Neural cell (in vitro differentiated cells): ENCODE measurements around the gene SPATA33. TPM values are rescaled to one million over a fixed set of nuclear protein-coding genes. Genes with fewer than 3 reads are reported as not detected.

Experiments used
- H2AFZ ChIP-seq: fragments of 200-600, 300-800 bp; sonication (generic), shearing (Covaris generic); 2 replicates; pipeline ENCODE4 v1.6.0; 2014; ENCODE audit warnings: low read depth, mild to moderate bottlenecking, antibody characterized with exemption, low read length, moderate library complexity
- H3F3A ChIP-seq: fragments of 200-600 bp; shearing (Covaris generic); 2 replicates; pipeline ENCODE4 v1.6.1; 2016; ENCODE audit warnings: mild to moderate bottlenecking, moderate library complexity, mixed read lengths, antibody characterized with exemption, low read length; ENCODE audit not compliant: insufficient read depth, poor library complexity, severe bottlenecking
- H3K27ac ChIP-seq: fragments of 200-600, 300-800 bp; sonication (generic), shearing (Covaris generic); 2 replicates; pipeline ENCODE4 v1.5.1; 2014; ENCODE audit warnings: mild to moderate bottlenecking, low read length, moderate library complexity
- H3K27me3 ChIP-seq: fragments of 300-800, 200-600 bp; sonication (generic), shearing (Covaris generic); 2 replicates; pipeline ENCODE4 v1.6.0; 2014; ENCODE audit warnings: mild to moderate bottlenecking, low read depth, low read length, moderate library complexity; ENCODE audit not compliant: insufficient read depth
- H3K36me3 ChIP-seq: fragments of 300-800, 200-600 bp; sonication (generic), shearing (Covaris generic); 2 replicates; pipeline ENCODE4 v1.5.1; 2014; ENCODE audit warnings: mild to moderate bottlenecking, antibody characterized with exemption, low read length, moderate library complexity; ENCODE audit not compliant: insufficient read depth
- H3K4me2 ChIP-seq: fragments of 300-800, 200-600 bp; sonication (generic), shearing (Covaris generic); 2 replicates; pipeline ENCODE4 v1.6.0; 2014; ENCODE audit warnings: mild to moderate bottlenecking, low read length
- H3K4me3 ChIP-seq: fragments of 300-800, 200-600 bp; sonication (generic), shearing (Covaris generic); 2 replicates; pipeline ENCODE4 v1.5.1; 2014; ENCODE audit warnings: mild to moderate bottlenecking, low read length, moderate library complexity
- H3K79me2 ChIP-seq: fragments of 200-600 bp; shearing (Covaris generic); replicated peaks from 2 replicates; pipeline ENCODE4 v1.6.0; 2014; ENCODE audit warnings: mild to moderate bottlenecking, low read length, moderate library complexity; ENCODE audit not compliant: insufficient read depth
- H3K9ac ChIP-seq: fragments of 300-800, 200-600 bp; sonication (generic), shearing (Covaris generic); 2 replicates; pipeline ENCODE4 v1.6.1; 2016; ENCODE audit warnings: mild to moderate bottlenecking, low read length, mixed read lengths
- H3K9me2 ChIP-seq: fragments of 200-600 bp; shearing (Covaris generic); 2 replicates; pipeline ENCODE4 v1.6.1; 2016; ENCODE audit warnings: mild to moderate bottlenecking, low read length, mixed read lengths; ENCODE audit not compliant: insufficient read depth
- H3K9me3 ChIP-seq: fragments of 200-600, 300-800 bp; sonication (generic), shearing (Covaris generic); 2 replicates; pipeline ENCODE4 v1.6.1; 2016; ENCODE audit warnings: mild to moderate bottlenecking, mixed run types, low read length, moderate library complexity, mixed read lengths
- H4K20me1 ChIP-seq: fragments of 200-600 bp; shearing (Covaris generic); 2 replicates; pipeline ENCODE4 v1.6.1; 2016; ENCODE audit warnings: mild to moderate bottlenecking, mixed run types; ENCODE audit not compliant: insufficient read depth
- EP300 ChIP-seq: fragments of 450-650 bp; conservative IDR thresholded peaks from 2 replicates; pipeline ENCODE4 v1.6.1; 2014; ENCODE audit warnings: antibody characterized with exemption, mild to moderate bottlenecking, moderate library complexity; ENCODE audit not compliant: poor library complexity, severe bottlenecking
- EZH2 ChIP-seq: fragments of 200-600, 300-800 bp; shearing (Covaris generic), sonication (generic); IDR thresholded peaks from 2 replicates; pipeline ENCODE4 v1.6.1; 2014; ENCODE audit warnings: antibody characterized with exemption, low read length, borderline replicate concordance, mild to moderate bottlenecking; ENCODE audit not compliant: insufficient read depth, poor library complexity, severe bottlenecking
- MXI1 ChIP-seq: fragments of 450-650 bp; conservative IDR thresholded peaks from 2 replicates; pipeline ENCODE4 v1.6.1; 2014; ENCODE audit warnings: antibody characterized with exemption, mild to moderate bottlenecking; ENCODE audit not compliant: poor library complexity, severe bottlenecking
- POLR2AphosphoS5 ChIP-seq: IDR thresholded peaks from 2 replicates; pipeline ENCODE4 v1.6.1; 2012
- RAD21 ChIP-seq: fragments of 450-650 bp; conservative IDR thresholded peaks from 2 replicates; pipeline ENCODE4 v1.6.1; 2014; ENCODE audit warnings: antibody characterized with exemption, mild to moderate bottlenecking, moderate library complexity
- SMC3 ChIP-seq: fragments of 450-650 bp; conservative IDR thresholded peaks from 2 replicates; pipeline ENCODE4 v1.6.1; 2014; ENCODE audit warnings: antibody characterized with exemption, mild to moderate bottlenecking, moderate library complexity; ENCODE audit not compliant: poor library complexity
- TAF1 ChIP-seq: IDR thresholded peaks from 2 replicates; pipeline ENCODE4 v1.6.1; 2012; ENCODE audit warnings: low read depth
- polyA plus RNA-seq: library from polyadenylated mRNA; depleted of rRNA; stranded (reverse); fragments of >200 nt; gene quantifications from 2 replicates; pipeline ENCODE4 v1.2.3, GENCODE V29; 2014
- TF ChIP-seq, protein P1 (sequence below): fragments of 450-650 bp; IDR thresholded peaks from 2 replicates; pipeline ENCODE4 v1.5.1; 2014; ENCODE audit warnings: antibody characterized with exemption, mild to moderate bottlenecking, moderate library complexity; ENCODE audit not compliant: poor library complexity, severe bottlenecking
- TF ChIP-seq, protein P2 (sequence below): IDR thresholded peaks from 2 replicates; pipeline ENCODE4 v1.6.1; 2012; ENCODE audit warnings: borderline replicate concordance

SPATA33 gene
- polyA plus RNA-seq, 1 donor from 2014 or later: 16.0 TPM

DNA sequence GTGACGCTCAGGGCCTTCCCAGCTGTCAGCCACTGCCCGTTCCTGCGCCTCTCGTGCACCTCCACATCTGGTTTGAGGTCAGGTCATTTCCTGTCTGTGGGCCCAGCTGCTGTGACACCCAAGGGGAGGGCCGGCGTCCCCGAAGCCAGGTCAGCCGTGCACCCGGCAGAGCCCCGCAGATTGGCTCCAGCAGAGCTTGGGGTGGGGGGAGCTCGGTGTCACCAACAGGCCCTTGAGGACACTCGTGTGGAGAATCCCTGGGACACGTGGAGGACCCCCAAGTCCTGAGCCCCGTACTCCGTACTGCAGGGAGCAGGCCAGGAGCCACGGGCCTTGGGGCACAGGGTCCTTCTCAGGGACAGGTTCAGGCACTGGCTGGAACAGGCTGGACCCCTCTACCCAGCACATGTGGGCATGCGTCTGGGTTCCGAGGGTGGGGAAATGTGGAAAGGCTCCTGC is 39.1 kb downstream of the SPATA33 start:
- no peaks in the 10 kb centered on the region for H3K36me3 ChIP-seq
- no peak for TF ChIP-seq RAD21
- TF ChIP-seq, protein P1, sequence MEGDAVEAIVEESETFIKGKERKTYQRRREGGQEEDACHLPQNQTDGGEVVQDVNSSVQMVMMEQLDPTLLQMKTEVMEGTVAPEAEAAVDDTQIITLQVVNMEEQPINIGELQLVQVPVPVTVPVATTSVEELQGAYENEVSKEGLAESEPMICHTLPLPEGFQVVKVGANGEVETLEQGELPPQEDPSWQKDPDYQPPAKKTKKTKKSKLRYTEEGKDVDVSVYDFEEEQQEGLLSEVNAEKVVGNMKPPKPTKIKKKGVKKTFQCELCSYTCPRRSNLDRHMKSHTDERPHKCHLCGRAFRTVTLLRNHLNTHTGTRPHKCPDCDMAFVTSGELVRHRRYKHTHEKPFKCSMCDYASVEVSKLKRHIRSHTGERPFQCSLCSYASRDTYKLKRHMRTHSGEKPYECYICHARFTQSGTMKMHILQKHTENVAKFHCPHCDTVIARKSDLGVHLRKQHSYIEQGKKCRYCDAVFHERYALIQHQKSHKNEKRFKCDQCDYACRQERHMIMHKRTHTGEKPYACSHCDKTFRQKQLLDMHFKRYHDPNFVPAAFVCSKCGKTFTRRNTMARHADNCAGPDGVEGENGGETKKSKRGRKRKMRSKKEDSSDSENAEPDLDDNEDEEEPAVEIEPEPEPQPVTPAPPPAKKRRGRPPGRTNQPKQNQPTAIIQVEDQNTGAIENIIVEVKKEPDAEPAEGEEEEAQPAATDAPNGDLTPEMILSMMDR: no peak
- no peak for TF ChIP-seq EP300
- no peak for TF ChIP-seq SMC3
- TF ChIP-seq MXI1: no peak
- TF ChIP-seq POLR2AphosphoS5: peak; percentile 4
- no peak overlapping the region for H3K9ac ChIP-seq
- no peak overlapping the region for H2AFZ ChIP-seq
- no peaks in the 10 kb centered on the region for H3F3A ChIP-seq
- no peak overlapping the region for H3K27ac ChIP-seq
- no peaks in the 10 kb centered on the region for H4K20me1 ChIP-seq
- no peak overlapping the region for H3K4me2 ChIP-seq
- no peaks in the 10 kb centered on the region for H3K9me3 ChIP-seq
- H3K79me2 ChIP-seq: no peaks in the 10 kb centered on the region
- H3K27me3 ChIP-seq: no peaks in the 10 kb centered on the region
- H3K9me2 ChIP-seq: no peaks in the 10 kb centered on the region
- H3K4me3 ChIP-seq: no peak overlapping the region

DNA sequence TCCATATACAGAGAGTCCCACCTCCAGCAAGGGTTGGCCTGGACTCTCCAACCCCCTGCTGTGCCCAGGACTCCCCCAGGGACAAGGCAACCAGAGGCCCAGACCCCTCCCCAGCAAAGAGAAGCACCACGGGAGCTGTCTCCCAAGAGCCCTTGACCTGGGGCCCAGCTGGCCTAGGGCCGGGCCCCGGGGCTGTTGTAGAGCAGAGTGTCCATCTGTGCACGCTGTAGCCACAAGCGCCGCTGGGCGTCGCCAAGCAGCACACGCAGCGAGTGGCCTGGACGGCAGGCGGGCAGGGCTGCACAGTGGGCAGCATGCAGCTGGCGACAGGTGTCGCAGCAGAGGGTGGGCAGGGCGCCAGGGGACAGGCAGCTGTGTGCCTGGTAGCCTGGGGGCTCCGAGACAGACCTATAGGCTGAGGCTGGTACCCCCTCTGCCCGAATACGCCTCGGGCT is 39.6 kb downstream of the SPATA33 start:
- no peak overlapping the region for H3K9ac ChIP-seq
- no peak for TF ChIP-seq RAD21
- TF ChIP-seq EZH2: no peak
- TF ChIP-seq, protein P2, sequence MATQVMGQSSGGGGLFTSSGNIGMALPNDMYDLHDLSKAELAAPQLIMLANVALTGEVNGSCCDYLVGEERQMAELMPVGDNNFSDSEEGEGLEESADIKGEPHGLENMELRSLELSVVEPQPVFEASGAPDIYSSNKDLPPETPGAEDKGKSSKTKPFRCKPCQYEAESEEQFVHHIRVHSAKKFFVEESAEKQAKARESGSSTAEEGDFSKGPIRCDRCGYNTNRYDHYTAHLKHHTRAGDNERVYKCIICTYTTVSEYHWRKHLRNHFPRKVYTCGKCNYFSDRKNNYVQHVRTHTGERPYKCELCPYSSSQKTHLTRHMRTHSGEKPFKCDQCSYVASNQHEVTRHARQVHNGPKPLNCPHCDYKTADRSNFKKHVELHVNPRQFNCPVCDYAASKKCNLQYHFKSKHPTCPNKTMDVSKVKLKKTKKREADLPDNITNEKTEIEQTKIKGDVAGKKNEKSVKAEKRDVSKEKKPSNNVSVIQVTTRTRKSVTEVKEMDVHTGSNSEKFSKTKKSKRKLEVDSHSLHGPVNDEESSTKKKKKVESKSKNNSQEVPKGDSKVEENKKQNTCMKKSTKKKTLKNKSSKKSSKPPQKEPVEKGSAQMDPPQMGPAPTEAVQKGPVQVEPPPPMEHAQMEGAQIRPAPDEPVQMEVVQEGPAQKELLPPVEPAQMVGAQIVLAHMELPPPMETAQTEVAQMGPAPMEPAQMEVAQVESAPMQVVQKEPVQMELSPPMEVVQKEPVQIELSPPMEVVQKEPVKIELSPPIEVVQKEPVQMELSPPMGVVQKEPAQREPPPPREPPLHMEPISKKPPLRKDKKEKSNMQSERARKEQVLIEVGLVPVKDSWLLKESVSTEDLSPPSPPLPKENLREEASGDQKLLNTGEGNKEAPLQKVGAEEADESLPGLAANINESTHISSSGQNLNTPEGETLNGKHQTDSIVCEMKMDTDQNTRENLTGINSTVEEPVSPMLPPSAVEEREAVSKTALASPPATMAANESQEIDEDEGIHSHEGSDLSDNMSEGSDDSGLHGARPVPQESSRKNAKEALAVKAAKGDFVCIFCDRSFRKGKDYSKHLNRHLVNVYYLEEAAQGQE: no peak
- no peak for TF ChIP-seq EP300
- no peak for TF ChIP-seq MXI1
- TF ChIP-seq TAF1: no peak
- TF ChIP-seq, protein P1: no peak
- no peak for TF ChIP-seq SMC3
- TF ChIP-seq POLR2AphosphoS5: no peak
- H3K27ac ChIP-seq: no peak overlapping the region

More for the DNA sequence above, 39.6 kb downstream of the SPATA33 start:
- no peaks in the 10 kb centered on the region for H3F3A ChIP-seq
- H3K36me3 ChIP-seq: no peaks in the 10 kb centered on the region
- no peaks in the 10 kb centered on the region for H3K27me3 ChIP-seq
- no peak overlapping the region for H3K4me2 ChIP-seq
- no peaks in the 10 kb centered on the region for H4K20me1 ChIP-seq
- H3K79me2 ChIP-seq: no peaks in the 10 kb centered on the region
- H3K9me2 ChIP-seq: no peaks in the 10 kb centered on the region
- H3K4me3 ChIP-seq: no peak overlapping the region
- no peaks in the 10 kb centered on the region for H3K9me3 ChIP-seq
- H2AFZ ChIP-seq: no peak overlapping the region
